HG03457 (cell line): ENCODE data around the gene AGBL1.

Experiments
- ATAC-seq: cut with Tn5 transposase; IDR thresholded peaks from one replicate; pipeline ENCODE4 v1.9.1; 2021; ENCODE audit warnings: moderate number of reproducible peaks; ENCODE audit not compliant: unreplicated experiment

Gene AGBL1

GRCh38 chr15:86772369-86773059 is 692.8 kb downstream of the AGBL1 start:
- no peak for ATAC-seq

DNA sequence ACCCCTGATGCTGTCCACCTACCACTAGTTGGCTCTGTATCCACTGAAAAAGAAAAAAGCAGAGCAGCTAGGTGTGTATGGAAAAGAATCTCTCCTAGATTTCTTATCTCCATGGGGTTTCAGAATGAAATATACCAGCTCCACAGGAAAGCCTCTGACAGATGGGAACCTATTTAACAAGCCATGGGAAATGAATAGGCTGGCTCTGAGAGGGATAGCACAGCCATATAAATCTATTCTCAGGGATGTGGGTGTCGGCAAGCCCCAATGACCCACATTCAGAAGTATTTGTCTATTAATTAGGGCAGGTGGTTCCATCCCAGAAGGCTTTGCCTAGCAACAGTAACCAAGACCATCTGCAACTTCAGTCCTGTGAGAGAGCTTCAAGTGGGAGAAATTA is 694.1 kb downstream of the AGBL1 start:
- ATAC-seq: no peak

DNA sequence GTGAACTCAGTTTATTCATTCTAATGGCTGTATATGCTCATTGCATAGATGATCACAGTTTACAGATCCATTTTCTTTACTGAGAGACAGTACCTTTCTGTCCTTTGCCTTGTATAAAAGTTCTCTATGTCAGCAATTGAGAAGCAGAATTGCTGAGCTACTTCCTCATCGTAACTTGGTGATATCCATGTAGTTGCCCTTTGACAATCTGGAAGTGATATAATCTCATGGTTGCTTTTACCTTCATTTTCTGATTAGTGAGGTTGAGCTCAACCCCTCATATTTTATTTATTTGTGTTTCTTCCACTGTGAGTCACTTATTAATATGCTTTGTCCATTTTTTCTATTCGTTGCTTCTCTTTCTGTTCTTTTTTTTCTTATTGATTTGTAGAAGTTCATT is 696.5 kb downstream of the AGBL1 start:
- ATAC-seq: no peak

DNA sequence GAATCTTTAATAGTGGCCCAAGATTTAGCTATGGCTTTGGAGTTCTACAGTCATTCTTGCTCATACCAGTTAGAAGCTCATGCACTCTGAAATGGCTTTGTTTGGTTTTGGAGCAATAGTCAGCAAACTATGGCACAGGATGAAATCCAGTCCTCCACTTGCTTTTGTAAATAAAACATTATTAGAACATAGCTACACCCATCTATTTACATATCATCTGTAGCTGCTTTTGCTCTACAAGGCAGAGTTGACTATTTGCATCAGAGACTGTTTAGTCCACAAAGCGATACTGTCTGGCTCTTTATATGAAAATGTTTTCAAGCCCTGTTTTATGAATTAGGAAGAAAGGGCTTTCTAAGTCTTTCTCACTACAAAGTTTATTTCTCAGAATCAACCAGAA is 716.9 kb downstream of the AGBL1 start:
- no peak for ATAC-seq

DNA sequence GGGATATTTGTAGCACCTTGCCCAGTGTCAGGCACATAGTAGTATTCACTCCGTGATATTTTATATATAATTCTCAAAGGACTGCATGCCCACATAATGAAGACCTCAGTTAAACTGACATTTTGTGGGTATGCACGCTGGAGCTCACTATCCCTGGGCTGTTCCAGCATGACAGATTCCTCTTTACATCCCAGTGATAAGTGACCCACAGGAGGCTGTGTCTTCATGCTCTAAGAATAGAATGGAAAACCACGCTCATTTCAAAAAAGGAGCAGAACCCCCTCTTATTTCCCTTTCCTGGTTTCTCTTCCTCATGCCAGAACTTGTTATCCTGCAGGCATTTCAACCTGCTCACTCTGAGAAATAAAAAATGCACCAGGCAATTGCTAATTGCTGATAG is 717.5 kb downstream of the AGBL1 start:
- no peak for ATAC-seq

GRCh38 chr15:86799226-86799625 is 719.6 kb downstream of the AGBL1 start:
- ATAC-seq: no peak

DNA sequence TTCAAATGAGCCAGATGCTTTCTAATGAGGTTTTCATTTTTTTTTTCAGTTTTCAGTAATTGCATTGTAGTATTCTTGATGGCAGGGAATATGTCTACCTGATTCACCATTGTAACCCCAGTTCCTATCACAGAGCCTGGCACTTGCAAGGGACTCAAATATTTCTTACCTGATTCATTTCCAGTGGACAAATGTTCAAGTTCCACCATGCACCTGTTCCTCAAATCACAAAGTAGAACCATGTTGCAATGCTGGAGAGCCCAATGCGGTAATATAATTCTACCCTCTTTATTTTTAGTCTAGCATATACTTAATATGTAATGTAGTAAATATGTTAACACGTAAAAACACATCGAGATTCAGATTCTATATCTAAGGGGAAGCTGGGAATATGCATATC is 722.6 kb downstream of the AGBL1 start:
- ATAC-seq: no peak

GRCh38 chr15:86804406-86804805 is 724.7 kb downstream of the AGBL1 start:
- ATAC-seq: no peak

GRCh38 chr15:86810329-86810728 is 730.7 kb downstream of the AGBL1 start:
- no peak for ATAC-seq

DNA sequence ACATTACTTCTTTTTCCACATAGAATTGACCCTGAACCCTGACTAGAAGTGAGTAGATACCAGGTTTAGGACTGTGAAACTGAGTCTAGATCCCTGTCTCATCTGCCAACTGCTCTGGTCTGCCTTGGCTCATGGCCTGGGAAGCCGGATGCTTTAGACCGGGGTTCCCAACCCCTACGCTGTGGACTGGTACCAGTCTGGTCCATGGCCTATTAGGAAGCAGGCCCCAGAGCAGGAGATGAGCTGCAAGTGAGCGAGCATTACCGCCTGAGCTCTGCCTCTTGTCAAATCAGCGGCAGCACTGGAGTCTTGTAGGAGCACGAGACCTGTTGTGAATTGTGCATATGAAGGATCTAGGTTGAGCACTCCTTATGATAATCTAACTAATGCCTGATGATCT is 734.2 kb downstream of the AGBL1 start:
- no peak for ATAC-seq

GRCh38 chr15:86829245-86829644 is 749.6 kb downstream of the AGBL1 start:
- ATAC-seq: no peak

DNA sequence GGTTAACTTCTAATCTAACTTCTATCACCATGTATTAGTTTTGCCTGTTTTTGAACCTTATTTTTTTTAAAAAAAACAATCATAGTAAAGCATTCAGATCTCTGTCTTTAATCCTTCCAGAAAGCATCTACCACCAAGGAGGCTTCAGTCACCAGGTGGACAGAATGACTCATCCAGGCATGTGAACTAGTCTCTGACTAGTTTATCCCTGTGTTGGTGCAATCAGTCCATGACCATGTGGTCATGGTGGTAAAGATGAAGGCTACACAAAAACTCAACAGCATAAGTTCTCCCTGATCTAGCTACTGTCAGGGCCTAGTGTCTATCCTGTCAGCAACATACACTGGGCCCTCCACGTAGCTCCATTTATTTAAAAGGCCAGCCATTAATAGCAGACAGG is 750.6 kb downstream of the AGBL1 start:
- ATAC-seq: no peak

- ATAC-seq: no peak
Observed at GRCh38 chr15:86833595-86833994, 753.9 kb downstream of the AGBL1 start.

GRCh38 chr15:86834115-86834863 is 754.6 kb downstream of the AGBL1 start:
- no peak for ATAC-seq

- ATAC-seq: no peak
Observed at GRCh38 chr15:86837294-86838061, 757.8 kb downstream of the AGBL1 start.

DNA sequence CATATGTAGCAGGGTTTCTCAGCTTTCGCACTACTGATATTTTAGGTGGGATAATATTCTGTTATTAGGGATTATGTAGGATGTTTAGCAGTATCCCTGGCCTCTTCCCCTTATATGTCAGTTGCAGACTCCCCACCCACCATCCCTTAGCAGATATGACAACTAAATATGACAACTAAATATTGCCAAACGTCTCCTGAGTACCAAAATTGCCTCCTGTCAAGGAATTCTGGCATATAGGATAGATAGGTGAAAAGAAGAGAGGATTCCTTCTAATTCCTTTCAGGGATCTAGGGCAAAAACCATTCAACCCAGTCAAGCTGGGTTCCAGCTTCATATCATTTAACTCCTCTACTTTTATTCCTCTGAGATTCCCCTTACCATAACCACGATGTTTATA is 759.8 kb downstream of the AGBL1 start:
- ATAC-seq: no peak

- no peak for ATAC-seq
Observed at GRCh38 chr15:86840996-86841395, 761.3 kb downstream of the AGBL1 start.

DNA sequence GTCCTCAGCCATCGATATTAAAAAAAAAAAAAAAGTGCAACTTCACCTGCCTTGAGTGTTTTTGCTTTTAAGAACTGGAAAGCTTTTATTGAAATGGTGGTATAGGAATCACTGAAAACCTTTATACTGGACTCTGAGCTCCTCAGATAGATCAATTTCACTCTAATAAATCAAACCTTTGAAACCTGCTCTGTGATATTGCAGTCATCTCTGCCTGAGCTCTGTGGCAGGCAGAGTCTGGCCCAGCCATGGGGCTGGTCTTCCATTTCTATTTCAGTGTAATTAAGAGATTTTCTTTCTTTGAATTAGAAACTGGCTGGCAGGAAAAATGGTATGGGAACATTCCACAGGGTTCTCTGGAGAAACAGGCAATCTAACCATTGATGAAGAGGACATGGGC is 762.5 kb downstream of the AGBL1 start:
- no peak for ATAC-seq

- no peak for ATAC-seq
Observed at GRCh38 chr15:86846036-86846435, 766.4 kb downstream of the AGBL1 start.

GRCh38 chr15:86849136-86849535 is 769.5 kb downstream of the AGBL1 start:
- no peak for ATAC-seq

DNA sequence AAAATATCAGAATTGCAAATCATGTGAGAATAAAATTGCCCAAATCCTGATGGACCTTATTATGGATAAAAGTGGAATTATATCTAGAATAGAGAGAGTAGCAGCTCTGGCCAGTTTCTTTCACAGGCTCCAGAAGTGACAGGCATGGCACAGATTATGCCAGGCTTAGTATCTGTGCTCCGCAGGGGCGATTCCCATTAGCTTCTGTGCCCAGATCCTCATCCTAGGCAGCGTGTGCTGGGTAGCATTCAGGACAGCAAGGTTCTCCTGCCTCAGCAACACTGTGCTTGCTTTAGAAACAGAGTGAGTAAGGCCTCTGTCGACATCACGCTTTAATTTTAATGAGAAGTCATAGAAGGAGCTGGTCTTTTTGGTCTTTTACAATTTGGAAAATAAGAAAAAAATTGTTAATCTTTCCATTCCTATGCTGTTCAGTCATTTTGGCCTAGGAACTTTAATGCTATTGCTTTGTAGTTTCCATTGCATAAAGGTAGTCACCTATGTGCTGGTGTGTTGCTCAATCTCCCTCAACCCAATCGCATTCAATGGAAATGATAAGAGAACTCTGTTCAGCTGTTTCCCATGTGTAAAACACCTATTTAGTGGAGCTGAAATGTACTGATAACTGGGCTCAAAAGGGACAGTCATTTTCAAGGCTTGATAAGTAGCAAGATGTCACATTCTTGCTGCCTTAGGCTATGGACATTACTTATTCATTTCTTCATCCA is 770.1 kb downstream of the AGBL1 start:
- no peak for ATAC-seq
